WTC11 (cell line): ENCODE data around the gene LPP. TPM values are rescaled to one million over a fixed set of nuclear protein-coding genes. Genes with fewer than 3 reads are reported as not detected.

Experiments
- ATAC-seq: fragments of 200-7000 bp; cut with Tn5 transposase; 2 replicates; pipeline ENCODE4 v1.10.0; 2021; ENCODE audit warnings: mild to moderate bottlenecking, moderate library complexity
- CTCF ChIA-PET: fragments of 300-600 bp; sonication (Branson Sonifier 250); formaldehyde crosslinking; loops from one replicate; lab custom pipeline; 2021; ENCODE audit warnings: antibody characterized with exemption; lab: Charles Lee
- POLR2A ChIA-PET: fragments of 350-600 bp; sonication (Branson Sonifier 250); formaldehyde crosslinking; loops from one replicate; lab custom pipeline; 2021; ENCODE audit warnings: antibody characterized with exemption; lab: Charles Lee
- DNase-seq: peaks from one replicate; pipeline ENCODE4 v3.0.0; 2021; ENCODE audit warnings: low spot score
- H3K27ac Mint-ChIP-seq: 2 replicates; pipeline ENCODE4 v1.8.0; 2021; ENCODE audit warnings: mixed read lengths
- H3K27me3 Mint-ChIP-seq: 2 replicates; pipeline ENCODE4 v1.8.0; 2021; ENCODE audit warnings: low read depth, mild to moderate bottlenecking, moderate library complexity, mixed read lengths
- H3K36me3 Mint-ChIP-seq: 2 replicates; pipeline ENCODE4 v1.8.0; 2021; ENCODE audit warnings: mixed read lengths
- H3K4me1 Mint-ChIP-seq: 2 replicates; pipeline ENCODE4 v1.8.0; 2022; ENCODE audit warnings: mixed read lengths
- H3K4me3 Mint-ChIP-seq: 2 replicates; pipeline ENCODE4 v1.8.0; 2021; ENCODE audit warnings: mild to moderate bottlenecking, moderate library complexity, mixed read lengths
- H3K9me3 Mint-ChIP-seq: 2 replicates; pipeline ENCODE4 v1.8.0; 2021; ENCODE audit warnings: mixed read lengths
- ATF2 ChIP-seq: sonication (generic); formaldehyde crosslinking; IDR thresholded peaks from 2 replicates; pipeline ENCODE4 v1.8.1; 2022; ENCODE audit warnings: low read depth, missing genetic modification reagents, borderline replicate concordance
- CREM ChIP-seq: sonication (generic); formaldehyde crosslinking; IDR thresholded peaks from 2 replicates; pipeline ENCODE4 v1.8.1; 2022; ENCODE audit warnings: mild to moderate bottlenecking, missing genetic modification reagents, moderate library complexity
- ESRRA ChIP-seq: sonication (generic); formaldehyde crosslinking; IDR thresholded peaks from 2 replicates; pipeline ENCODE4 v1.8.1; 2022; ENCODE audit warnings: mild to moderate bottlenecking, missing genetic modification reagents, borderline replicate concordance
- FOXK1 ChIP-seq: sonication (generic); formaldehyde crosslinking; IDR thresholded peaks from 2 replicates; pipeline ENCODE4 v1.8.0; 2022; ENCODE audit warnings: mild to moderate bottlenecking, moderate library complexity, missing genetic modification reagents
- FOXP1 ChIP-seq: sonication (generic); formaldehyde crosslinking; IDR thresholded peaks from 2 replicates; pipeline ENCODE4 v1.8.0; 2022; ENCODE audit warnings: missing genetic modification reagents, mild to moderate bottlenecking, moderate library complexity, borderline replicate concordance
- GABPB1 ChIP-seq: sonication (generic); formaldehyde crosslinking; IDR thresholded peaks from 2 replicates; pipeline ENCODE4 v1.8.1; 2023; ENCODE audit warnings: mild to moderate bottlenecking, missing genetic modification reagents
- GRHL2 ChIP-seq: fragments of 250-450 bp; sonication (Bioruptor Pico); IDR thresholded peaks from 2 replicates; pipeline ENCODE4 v1.8.0; 2022; ENCODE audit warnings: mild to moderate bottlenecking, moderate library complexity; ENCODE audit not compliant: insufficient replicate concordance, severe bottlenecking
- GTF2I ChIP-seq: fragments of 250-450 bp; sonication (Bioruptor Pico); conservative IDR thresholded peaks from 2 replicates; pipeline ENCODE4 v1.4.0; 2021; ENCODE audit warnings: mild to moderate bottlenecking
- JAZF1 ChIP-seq: fragments of 250-450 bp; sonication (Bioruptor Pico); IDR thresholded peaks from 2 replicates; pipeline ENCODE4 v1.9.0; 2021; ENCODE audit warnings: moderate library complexity, mild to moderate bottlenecking, inconsistent platforms
- MAX ChIP-seq: sonication (generic); formaldehyde crosslinking; IDR thresholded peaks from 2 replicates; pipeline ENCODE4 v1.8.0; 2022; ENCODE audit warnings: mild to moderate bottlenecking, missing genetic modification reagents
- NFATC4 ChIP-seq: fragments of 250-450 bp; sonication (Bioruptor Pico); IDR thresholded peaks from 2 replicates; pipeline ENCODE4 v1.9.0; 2021; ENCODE audit warnings: mild to moderate bottlenecking
- NFE2L1 ChIP-seq: sonication (generic); formaldehyde crosslinking; IDR thresholded peaks from 2 replicates; pipeline ENCODE4 v1.8.1; 2023; ENCODE audit warnings: missing genetic modification reagents
- NFYB ChIP-seq: sonication (generic); formaldehyde crosslinking; conservative IDR thresholded peaks from 2 replicates; pipeline ENCODE4 v1.8.0; 2022; ENCODE audit warnings: low read depth, missing genetic modification reagents
- PREB ChIP-seq: sonication (generic); formaldehyde crosslinking; IDR thresholded peaks from 2 replicates; pipeline ENCODE4 v1.8.1; 2022; ENCODE audit warnings: mild to moderate bottlenecking, missing genetic modification reagents, moderate library complexity, borderline replicate concordance
- RORB ChIP-seq: fragments of 250-450 bp; sonication (Bioruptor Pico); IDR thresholded peaks from 2 replicates; pipeline ENCODE4 v1.9.0; 2021; ENCODE audit warnings: mild to moderate bottlenecking
- SMAD3 ChIP-seq: sonication (generic); formaldehyde crosslinking; IDR thresholded peaks from 2 replicates; pipeline ENCODE4 v1.8.0; 2022; ENCODE audit warnings: missing genetic modification reagents, mild to moderate bottlenecking, borderline replicate concordance
- TP53 ChIP-seq: sonication (generic); formaldehyde crosslinking; IDR thresholded peaks from 2 replicates; pipeline ENCODE4 v1.8.1; 2023; ENCODE audit warnings: mild to moderate bottlenecking, missing genetic modification reagents
- ZBTB21 ChIP-seq: sonication (generic); formaldehyde crosslinking; IDR thresholded peaks from 2 replicates; pipeline ENCODE4 v1.8.1; 2023; ENCODE audit warnings: mild to moderate bottlenecking, missing genetic modification reagents, borderline replicate concordance
- ZNF121 ChIP-seq: sonication (generic); formaldehyde crosslinking; IDR thresholded peaks from 2 replicates; pipeline ENCODE4 v1.8.0; 2023; ENCODE audit warnings: missing genetic modification reagents
- ZNF138 ChIP-seq: sonication (generic); formaldehyde crosslinking; conservative IDR thresholded peaks from 2 replicates; pipeline ENCODE4 v1.8.1; 2022; ENCODE audit warnings: mild to moderate bottlenecking, moderate library complexity, missing genetic modification reagents
- ZNF232 ChIP-seq: sonication (generic); formaldehyde crosslinking; IDR thresholded peaks from 2 replicates; pipeline ENCODE4 v1.8.0; 2022; ENCODE audit warnings: mild to moderate bottlenecking, missing genetic modification reagents
- ZNF317 ChIP-seq: sonication (generic); formaldehyde crosslinking; IDR thresholded peaks from 2 replicates; pipeline ENCODE4 v1.8.1; 2023; ENCODE audit warnings: low read depth, mild to moderate bottlenecking, moderate library complexity, missing genetic modification reagents, borderline replicate concordance
- total RNA-seq: library from RNA; stranded (reverse); gene quantifications from 3 replicates; pipeline ENCODE4 v1.2.3, GENCODE V29; 2021
- TF ChIP-seq, protein P1 (sequence below): sonication (generic); formaldehyde crosslinking; IDR thresholded peaks from 2 replicates; pipeline ENCODE4 v1.8.0; 2022; ENCODE audit warnings: mild to moderate bottlenecking, missing genetic modification reagents

Gene LPP
- total RNA-seq, 1 experiment from 2014 or later: 49.6 TPM

GRCh38 chr3:188659449-188660090, 505.6 kb downstream of the LPP start:
- H3K36me3 Mint-ChIP-seq: no peaks in the 10 kb centered on the region
- no peak for TF ChIP-seq JAZF1
- no peak for TF ChIP-seq MAX (CRISPR knock-in tag)
- TF ChIP-seq GABPB1: no peak
- TF ChIP-seq RORB (CRISPR knock-in tag): no peak
- no peak for TF ChIP-seq ESRRA (CRISPR knock-in tag)
- TF ChIP-seq ZNF121: no peak
- TF ChIP-seq SMAD3 (CRISPR knock-in tag): no peak
- no peak for DNase-seq
- ATAC-seq: no peak
- no peaks in the 10 kb centered on the region for H3K9me3 Mint-ChIP-seq
- H3K4me1 Mint-ChIP-seq: peaks cover 19% of the 10 kb centered on the region
- H3K4me3 Mint-ChIP-seq: no peak overlapping the region
- H3K27ac Mint-ChIP-seq: no peak overlapping the region
- POLR2A ChIA-PET: no interaction called here
- no peaks in the 10 kb centered on the region for H3K27me3 Mint-ChIP-seq
- CTCF ChIA-PET: no interaction called here

DNA sequence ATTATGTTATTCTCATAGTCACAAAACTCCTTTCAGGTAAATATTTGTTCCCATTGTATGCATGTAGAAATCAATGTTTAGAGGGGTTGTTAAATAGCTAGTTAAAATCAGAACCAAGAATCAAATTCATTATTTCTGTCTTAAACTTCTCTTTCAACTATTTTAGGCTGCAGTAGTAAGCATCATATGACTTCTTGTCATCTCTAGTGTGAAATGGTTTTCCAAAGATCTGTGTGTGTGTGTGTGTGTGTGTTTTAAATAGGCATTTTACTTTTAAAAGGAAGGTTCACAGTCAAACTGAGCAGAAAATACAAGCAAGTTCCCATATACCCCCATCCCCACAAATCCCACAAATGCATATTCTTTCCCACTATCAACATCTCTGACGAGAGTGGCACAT, 506.5 kb downstream of the LPP start:
- DNase-seq: no peak
- Mint-ChIP-seq H3K27me3 (no peaks in the 10 kb centered on the region), H3K4me3 (no peak overlapping the region), H3K9me3 (no peaks in the 10 kb centered on the region), H3K4me1 (peaks cover 19% of the 10 kb centered on the region), H3K27ac (no peak overlapping the region), H3K36me3 (no peaks in the 10 kb centered on the region)
- ATAC-seq: no peak
- no peak for TF ChIP-seq CREM (CRISPR knock-in tag)
- TF ChIP-seq ZNF138 (CRISPR knock-in tag): no peak
- TF ChIP-seq ZNF317: no peak
- no peak for TF ChIP-seq ZBTB21 (CRISPR knock-in tag)
- TF ChIP-seq ATF2 (CRISPR knock-in tag): no peak
- TF ChIP-seq PREB (CRISPR knock-in tag): no peak
- TF ChIP-seq FOXK1 (CRISPR knock-in tag): no peak
- TF ChIP-seq GRHL2 (CRISPR knock-in tag): no peak
- TF ChIP-seq GTF2I (CRISPR knock-in tag): no peak
- no peak for TF ChIP-seq NFATC4 (CRISPR knock-in tag)
- TF ChIP-seq NFE2L1 (CRISPR knock-in tag): no peak
- TF ChIP-seq, protein P1, sequence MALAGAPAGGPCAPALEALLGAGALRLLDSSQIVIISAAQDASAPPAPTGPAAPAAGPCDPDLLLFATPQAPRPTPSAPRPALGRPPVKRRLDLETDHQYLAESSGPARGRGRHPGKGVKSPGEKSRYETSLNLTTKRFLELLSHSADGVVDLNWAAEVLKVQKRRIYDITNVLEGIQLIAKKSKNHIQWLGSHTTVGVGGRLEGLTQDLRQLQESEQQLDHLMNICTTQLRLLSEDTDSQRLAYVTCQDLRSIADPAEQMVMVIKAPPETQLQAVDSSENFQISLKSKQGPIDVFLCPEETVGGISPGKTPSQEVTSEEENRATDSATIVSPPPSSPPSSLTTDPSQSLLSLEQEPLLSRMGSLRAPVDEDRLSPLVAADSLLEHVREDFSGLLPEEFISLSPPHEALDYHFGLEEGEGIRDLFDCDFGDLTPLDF (CRISPR knock-in tag): no peak
- no peak for TF ChIP-seq FOXP1 (CRISPR knock-in tag)
- no peak for TF ChIP-seq TP53
- no peak for TF ChIP-seq ZNF232 (CRISPR knock-in tag)
- TF ChIP-seq NFYB (CRISPR knock-in tag): no peak
- TF ChIP-seq MAX (CRISPR knock-in tag): no peak
- no peak for TF ChIP-seq RORB (CRISPR knock-in tag)
- ChIA-PET CTCF (no interaction called here), POLR2A (no interaction called here)
